Superior temporal gyrus (tissue), 1 donor: ENCODE measurements around the gene TMBIM1.
A peak's percentile ranks its signal among the peaks of the same experiment; 100 is the strongest.

Experiments
- DNase-seq: peaks from one replicate; pipeline ENCODE4 v3.0.0-alpha.2; 2016; ENCODE audit errors: extremely low spot score

Gene TMBIM1

GRCh38 chr2:218272531-218273212 lies 19.6 kb downstream of the TMBIM1 start:
- peak; percentile 92 for DNase-seq

GRCh38 chr2:218271865-218272530 lies 20.3 kb downstream of the TMBIM1 start:
- peak; percentile 14 for DNase-seq

- DNase-seq: no peak
Measured at GRCh38 chr2:218271487-218271797, 20.9 kb downstream of the TMBIM1 start.

GRCh38 chr2:218270721-218271486 lies 21.4 kb downstream of the TMBIM1 start:
- peak; percentile 25 for DNase-seq

GRCh38 chr2:218269900-218270720 lies 22.2 kb downstream of the TMBIM1 start, which contains the start of the genes AAMP and PNKD:
Gene AAMP (minus strand): TSS chr2:218270137. CDS start chr2:218270086, 51 bp downstream.
Gene PNKD (plus strand): TSS chr2:218270519. CDS start chr2:218270536, 17 bp downstream.
- peak; percentile 100 for DNase-seq

GRCh38 chr2:218267259-218267658 lies 25.0 kb downstream of the TMBIM1 start:
- no peak for DNase-seq

GRCh38 chr2:218266316-218266979 lies 25.9 kb downstream of the TMBIM1 start:
- no peak for DNase-seq

- DNase-seq: no peak
Measured at GRCh38 chr2:218265626-218266025, 26.7 kb downstream of the TMBIM1 start.

- DNase-seq: no peak
Measured at GRCh38 chr2:218264773-218265561, 27.3 kb downstream of the TMBIM1 start.

- no peak for DNase-seq
Measured at GRCh38 chr2:218263817-218264641, 28.3 kb downstream of the TMBIM1 start.

GRCh38 chr2:218262631-218263586 lies 29.4 kb downstream of the TMBIM1 start:
- no peak for DNase-seq

- no peak for DNase-seq
Measured at GRCh38 chr2:218262237-218262600, 30.1 kb downstream of the TMBIM1 start.

GRCh38 chr2:218261423-218262236 lies 30.7 kb downstream of the TMBIM1 start:
- peak; percentile 10 for DNase-seq

GRCh38 chr2:218260742-218261422 lies 31.4 kb downstream of the TMBIM1 start, which contains the start of gene GPBAR1:
Gene GPBAR1 (plus strand): TSS chr2:218261015. CDS start chr2:218262725, 1,710 bp downstream.
- DNase-seq: no peak

- DNase-seq: no peak
Measured at GRCh38 chr2:218260166-218260565, 32.1 kb downstream of the TMBIM1 start.

GRCh38 chr2:218259099-218259961 lies 33.0 kb downstream of the TMBIM1 start:
- peak; percentile 20 for DNase-seq
